HL-60 (cell line): ENCODE results near the gene TBCD.

Source experiments
- DNase-seq, 2 experiments: peaks; one replicate each; pipeline ENCODE4 v3.0.0-alpha.2; 2010 to 2020; ENCODE audit warnings: low read depth in 1 of 2, low spot score in 1 of 2
- H3K27ac ChIP-seq: fragments of 250-450 bp; sonication (Bioruptor Pico); replicated peaks from 2 replicates; pipeline ENCODE4 v1.5.1; 2020; ENCODE audit warnings: mild to moderate bottlenecking, moderate library complexity
- H3K27me3 ChIP-seq: fragments of 250-450 bp; sonication (Bioruptor Pico); 2 replicates; pipeline ENCODE4 v1.5.1; 2021; ENCODE audit warnings: mild to moderate bottlenecking, moderate library complexity; ENCODE audit not compliant: insufficient read depth, poor library complexity, severe bottlenecking
- H3K4me3 ChIP-seq: replicated peaks from 2 replicates; pipeline ENCODE4 v1.5.1; 2011; ENCODE audit warnings: mild to moderate bottlenecking, control low read depth, low read length; ENCODE audit not compliant: insufficient read depth
- GABPA ChIP-seq: IDR thresholded peaks from 2 replicates; pipeline ENCODE4 v1.6.1; 2012; ENCODE audit warnings: low read depth
- POLR2AphosphoS5 ChIP-seq: IDR thresholded peaks from 2 replicates; pipeline ENCODE4 v1.6.1; 2012; ENCODE audit warnings: low read depth
- SPI1 ChIP-seq: IDR thresholded peaks from 2 replicates; pipeline ENCODE4 v1.6.1; 2012; ENCODE audit warnings: low read depth, mild to moderate bottlenecking, borderline replicate concordance
- TF ChIP-seq, protein P1 (sequence below): IDR thresholded peaks from one replicate; pipeline ENCODE4 v1.5.1; 2011; ENCODE audit warnings: low read length, control low read depth, inconsistent platforms; ENCODE audit not compliant: insufficient read depth
- TF ChIP-seq, protein P2 (sequence below): IDR thresholded peaks from 2 replicates; pipeline ENCODE4 v1.6.1; 2012; ENCODE audit warnings: low read depth; ENCODE audit not compliant: insufficient replicate concordance

The TBCD gene

DNA sequence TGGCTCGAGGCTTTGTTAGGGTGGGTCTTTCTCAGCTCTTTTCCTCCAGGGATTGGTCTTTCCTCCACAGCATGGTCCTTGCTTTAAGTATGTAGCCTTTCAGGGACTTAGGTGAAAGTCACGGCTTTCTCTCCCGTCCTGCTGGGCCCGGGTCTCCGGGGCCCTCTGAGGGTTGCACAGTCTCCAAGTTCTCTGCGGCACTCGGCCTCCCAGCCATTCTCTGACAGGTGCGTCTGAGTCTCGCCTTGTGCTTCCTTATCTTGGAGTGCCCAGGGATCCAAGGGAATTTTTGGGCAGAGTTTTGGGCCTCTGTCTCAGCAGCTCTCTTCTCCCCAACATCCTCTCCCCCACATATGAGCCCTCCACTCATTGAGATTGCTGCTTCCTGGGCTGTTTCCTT is 51.3 kb downstream of the TBCD start:
- Histone ChIP-seq H3K4me3 (no peak overlapping the region), H3K27ac (no peak overlapping the region), H3K27me3 (no peaks in the 10 kb centered on the region)
- TF ChIP-seq GABPA (no peak), SPI1 (no peak)
- TF ChIP-seq, protein P1, sequence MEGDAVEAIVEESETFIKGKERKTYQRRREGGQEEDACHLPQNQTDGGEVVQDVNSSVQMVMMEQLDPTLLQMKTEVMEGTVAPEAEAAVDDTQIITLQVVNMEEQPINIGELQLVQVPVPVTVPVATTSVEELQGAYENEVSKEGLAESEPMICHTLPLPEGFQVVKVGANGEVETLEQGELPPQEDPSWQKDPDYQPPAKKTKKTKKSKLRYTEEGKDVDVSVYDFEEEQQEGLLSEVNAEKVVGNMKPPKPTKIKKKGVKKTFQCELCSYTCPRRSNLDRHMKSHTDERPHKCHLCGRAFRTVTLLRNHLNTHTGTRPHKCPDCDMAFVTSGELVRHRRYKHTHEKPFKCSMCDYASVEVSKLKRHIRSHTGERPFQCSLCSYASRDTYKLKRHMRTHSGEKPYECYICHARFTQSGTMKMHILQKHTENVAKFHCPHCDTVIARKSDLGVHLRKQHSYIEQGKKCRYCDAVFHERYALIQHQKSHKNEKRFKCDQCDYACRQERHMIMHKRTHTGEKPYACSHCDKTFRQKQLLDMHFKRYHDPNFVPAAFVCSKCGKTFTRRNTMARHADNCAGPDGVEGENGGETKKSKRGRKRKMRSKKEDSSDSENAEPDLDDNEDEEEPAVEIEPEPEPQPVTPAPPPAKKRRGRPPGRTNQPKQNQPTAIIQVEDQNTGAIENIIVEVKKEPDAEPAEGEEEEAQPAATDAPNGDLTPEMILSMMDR: no peak
- DNase-seq: no peak

DNA sequence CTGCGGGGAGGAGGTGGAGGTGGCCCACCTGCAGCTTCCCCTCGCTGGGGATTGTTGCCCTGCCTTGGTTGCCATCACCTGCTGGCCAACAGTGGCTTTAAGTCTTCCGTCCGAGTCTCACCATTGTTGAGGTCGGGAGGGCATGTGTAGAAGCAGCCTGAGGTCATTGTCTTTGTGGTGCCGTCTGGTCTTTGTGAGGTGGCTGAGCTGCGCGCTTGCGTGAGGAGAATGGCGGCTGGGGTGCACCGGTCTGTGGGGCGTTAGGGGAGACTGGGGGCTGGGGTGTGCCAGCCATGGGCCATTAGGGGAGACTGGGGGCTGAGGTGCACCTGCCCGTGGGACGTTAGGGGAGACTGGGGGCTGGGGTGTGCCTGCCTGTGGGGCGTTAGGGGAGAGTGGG is 51.7 kb downstream of the TBCD start:
- H3K27me3 ChIP-seq: no peaks in the 10 kb centered on the region
- H3K4me3 ChIP-seq: no peak overlapping the region
- TF ChIP-seq SPI1 (no peak), GABPA (no peak), POLR2AphosphoS5 (no peak)
- TF ChIP-seq, protein P1: no peak
- H3K27ac ChIP-seq: no peak overlapping the region
- no peak for DNase-seq

- TF ChIP-seq SPI1 (no peak), GABPA (no peak), POLR2AphosphoS5 (no peak)
- TF ChIP-seq, protein P2, sequence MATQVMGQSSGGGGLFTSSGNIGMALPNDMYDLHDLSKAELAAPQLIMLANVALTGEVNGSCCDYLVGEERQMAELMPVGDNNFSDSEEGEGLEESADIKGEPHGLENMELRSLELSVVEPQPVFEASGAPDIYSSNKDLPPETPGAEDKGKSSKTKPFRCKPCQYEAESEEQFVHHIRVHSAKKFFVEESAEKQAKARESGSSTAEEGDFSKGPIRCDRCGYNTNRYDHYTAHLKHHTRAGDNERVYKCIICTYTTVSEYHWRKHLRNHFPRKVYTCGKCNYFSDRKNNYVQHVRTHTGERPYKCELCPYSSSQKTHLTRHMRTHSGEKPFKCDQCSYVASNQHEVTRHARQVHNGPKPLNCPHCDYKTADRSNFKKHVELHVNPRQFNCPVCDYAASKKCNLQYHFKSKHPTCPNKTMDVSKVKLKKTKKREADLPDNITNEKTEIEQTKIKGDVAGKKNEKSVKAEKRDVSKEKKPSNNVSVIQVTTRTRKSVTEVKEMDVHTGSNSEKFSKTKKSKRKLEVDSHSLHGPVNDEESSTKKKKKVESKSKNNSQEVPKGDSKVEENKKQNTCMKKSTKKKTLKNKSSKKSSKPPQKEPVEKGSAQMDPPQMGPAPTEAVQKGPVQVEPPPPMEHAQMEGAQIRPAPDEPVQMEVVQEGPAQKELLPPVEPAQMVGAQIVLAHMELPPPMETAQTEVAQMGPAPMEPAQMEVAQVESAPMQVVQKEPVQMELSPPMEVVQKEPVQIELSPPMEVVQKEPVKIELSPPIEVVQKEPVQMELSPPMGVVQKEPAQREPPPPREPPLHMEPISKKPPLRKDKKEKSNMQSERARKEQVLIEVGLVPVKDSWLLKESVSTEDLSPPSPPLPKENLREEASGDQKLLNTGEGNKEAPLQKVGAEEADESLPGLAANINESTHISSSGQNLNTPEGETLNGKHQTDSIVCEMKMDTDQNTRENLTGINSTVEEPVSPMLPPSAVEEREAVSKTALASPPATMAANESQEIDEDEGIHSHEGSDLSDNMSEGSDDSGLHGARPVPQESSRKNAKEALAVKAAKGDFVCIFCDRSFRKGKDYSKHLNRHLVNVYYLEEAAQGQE: no peak
- TF ChIP-seq, protein P1: no peak
Measured at GRCh38 chr17:82804442-82805191, 52.8 kb downstream of the TBCD start.

GRCh38 chr17:82805254-82805653 is 53.4 kb downstream of the TBCD start:
- Histone ChIP-seq H3K4me3 (no peak overlapping the region), H3K27ac (no peak overlapping the region), H3K27me3 (no peaks in the 10 kb centered on the region)
- no peak for DNase-seq
- TF ChIP-seq, protein P1: no peak
- no peak for TF ChIP-seq POLR2AphosphoS5
- TF ChIP-seq GABPA: no peak
- TF ChIP-seq, protein P2: no peak
- TF ChIP-seq SPI1: no peak

More at GRCh38 chr17:82804442-82805191, 52.8 kb downstream of the TBCD start:
- no peak for DNase-seq
- H3K4me3 ChIP-seq: no peak overlapping the region
- no peaks in the 10 kb centered on the region for H3K27me3 ChIP-seq
- no peak overlapping the region for H3K27ac ChIP-seq
